Body of pancreas (tissue), 4 donors: Measurements from ENCODE around the gene C21orf91. TPM values are rescaled to one million over a fixed set of nuclear protein-coding genes. Genes with fewer than 3 reads are reported as not detected.

ENCODE experiments used
- ATAC-seq: fragments of 150-250 bp; one replicate; pipeline ENCODE4 v1.9.1; 2016
- DNase-seq, 4 donors: peaks; one replicate each; pipeline ENCODE4 v3.0.0-alpha.2; 2019
- H3K27ac ChIP-seq, 4 donors: fragments of 200-600 bp; sonication (generic); 1 replicate in 3 of 4; 2 replicates in 1 of 4; pipeline versions ENCODE4 v1.5.1 to v1.6.1; 2016 to 2019; ENCODE audit warnings: mild to moderate bottlenecking in 1 of 4, mixed read lengths in 1 of 4, moderate library complexity in 1 of 4
- H3K27me3 ChIP-seq, 2 donors: fragments of 200-600 bp; sonication (generic); one replicate each; pipeline ENCODE4 v1.6.0; 2016; ENCODE audit warnings: mild to moderate bottlenecking in 1 of 2
- H3K36me3 ChIP-seq, 2 donors: fragments of 200-600 bp; sonication (generic); replicated peaks in 1 of 2; 2 replicates each; pipeline ENCODE4 v1.5.1; 2016; ENCODE audit warnings: low read depth in 2 of 2; ENCODE audit not compliant: insufficient read depth in 1 of 2
- H3K4me1 ChIP-seq: fragments of 200-600 bp; sonication (generic); one replicate; pipeline ENCODE4 v1.6.0; 2016
- H3K4me3 ChIP-seq, 2 donors: fragments of 200-600 bp; sonication (generic); 1 replicate in 1 of 2; 2 replicates in 1 of 2; pipeline ENCODE4 v1.5.1; 2016 to 2019
- H3K9me3 ChIP-seq, 3 donors: fragments of 200-600 bp; sonication (generic); 1 replicate in 2 of 3; 2 replicates in 1 of 3; pipeline ENCODE4 v1.5.1; 2016
- CTCF ChIP-seq, 7 experiments: fragments of 450-650 bp in 4 of 7; fragments of 200-600 bp in 3 of 7; sonication (generic) in 3 of 7; IDR thresholded peaks; one replicate each; pipeline ENCODE4 v1.5.1; 2016 to 2019; ENCODE audit warnings: antibody characterized with exemption in 7 of 7
- POLR2A ChIP-seq, 3 donors: fragments of 450-650 bp; IDR thresholded peaks; one replicate each; pipeline ENCODE4 v1.6.1; 2016; ENCODE audit warnings: antibody characterized with exemption in 3 of 3, mild to moderate bottlenecking in 2 of 3
- WGBS, 2 donors: methylation state at CpG; one replicate each; pipeline ENCODE4 v1.1.5; 2017; 5-methylcytosine and 5-hydroxymethylcytosine counted together
- intact Hi-C: fragments of 100-400 bp; cut with DNase I; formaldehyde crosslinking; loops from one replicate; pipeline ENCODE4 v1.15.1; 2023
- total RNA-seq, 2 donors: library from RNA; depleted of rRNA; stranded (reverse); fragments of >200 nt; gene quantifications; one replicate each; pipeline ENCODE4 v1.1.0, GENCODE V29; 2016

C21orf91 gene
- total RNA-seq, 2 donors from 2014 or later, result 2.0 to 7.0 TPM

GRCh38 chr21:17753736-17754135 lies 65.4 kb downstream of the C21orf91 start:
- TF ChIP-seq CTCF (IDR thresholded peaks at IDR 0.05), result no peak
- no peak for TF ChIP-seq POLR2A (IDR thresholded peaks at IDR 0.05)
- Histone ChIP-seq H3K4me1 (no peaks in the 10 kb centered on the region), H3K36me3 (no peaks in the 10 kb centered on the region), H3K4me3 (no peak overlapping the region), H3K27me3 (no peaks in the 10 kb centered on the region), H3K27ac (no peak overlapping the region), H3K9me3 (no peaks in the 10 kb centered on the region)
- ATAC-seq, result no peak
- intact Hi-C loops, result no loop called here
- WGBS, 2 donors, result 11 to 38% methylated on average over 2 of the region's 2 CpGs
- no peak for DNase-seq

GRCh38 chr21:17752171-17752570 lies 67.0 kb downstream of the C21orf91 start:
- WGBS, 2 donors, result 65 to 66% methylated on average over 2 of the region's 2 CpGs
- no peaks in the 10 kb centered on the region for H3K36me3 ChIP-seq
- intact Hi-C loops, result no loop called here

GRCh38 chr21:17746920-17747319 lies 72.2 kb downstream of the C21orf91 start:
- H3K36me3 ChIP-seq, result no peaks in the 10 kb centered on the region
- no peaks in the 10 kb centered on the region for H3K9me3 ChIP-seq
- no peak for TF ChIP-seq CTCF (IDR thresholded peaks at IDR 0.05)
- H3K27ac ChIP-seq, result no peak overlapping the region
- H3K4me3 ChIP-seq, result no peak overlapping the region
- DNase-seq, result no peak
- ATAC-seq, result no peak
- H3K27me3 ChIP-seq, result no peaks in the 10 kb centered on the region
- intact Hi-C loops, result no loop called here
- H3K4me1 ChIP-seq, result no peaks in the 10 kb centered on the region
- WGBS, 2 donors, result 38 to 39% methylated on average over 2 of the region's 2 CpGs

More at GRCh38 chr21:17752171-17752570, 67.0 kb downstream of the C21orf91 start:
- H3K27me3 ChIP-seq, result no peaks in the 10 kb centered on the region
- ATAC-seq, result no peak
- DNase-seq, result no peak
- no peak overlapping the region for H3K4me3 ChIP-seq
- TF ChIP-seq POLR2A (IDR thresholded peaks at IDR 0.05), result no peak
- no peak for TF ChIP-seq CTCF (IDR thresholded peaks at IDR 0.05)
- no peaks in the 10 kb centered on the region for H3K9me3 ChIP-seq
- no peaks in the 10 kb centered on the region for H3K4me1 ChIP-seq
- H3K27ac ChIP-seq, result no peak overlapping the region

- no peaks in the 10 kb centered on the region for H3K9me3 ChIP-seq
- TF ChIP-seq POLR2A (IDR thresholded peaks at IDR 0.05), result no peak
- TF ChIP-seq CTCF (IDR thresholded peaks at IDR 0.05), result no peak
- intact Hi-C loops, result no loop called here
- DNase-seq (no peak), ATAC-seq (no peak)
- H3K36me3 ChIP-seq, result no peaks in the 10 kb centered on the region
- no peaks in the 10 kb centered on the region for H3K4me1 ChIP-seq
- H3K27me3 ChIP-seq, result no peaks in the 10 kb centered on the region
- WGBS, 2 donors, result 71 to 73% methylated on average over 6 of the region's 6 CpGs
- H3K4me3 ChIP-seq, result no peak overlapping the region
- H3K27ac ChIP-seq, result no peak overlapping the region
Observed at GRCh38 chr21:17745086-17745485, 74.1 kb downstream of the C21orf91 start.

- no peaks in the 10 kb centered on the region for H3K9me3 ChIP-seq
- no peak overlapping the region for H3K27ac ChIP-seq
- intact Hi-C loops, result no loop called here
- H3K36me3 ChIP-seq, result no peaks in the 10 kb centered on the region
- DNase-seq (no peak), ATAC-seq (no peak)
- H3K27me3 ChIP-seq, result no peaks in the 10 kb centered on the region
- no peak overlapping the region for H3K4me3 ChIP-seq
- TF ChIP-seq CTCF (IDR thresholded peaks at IDR 0.05) (no peak), POLR2A (IDR thresholded peaks at IDR 0.05) (no peak)
- no peaks in the 10 kb centered on the region for H3K4me1 ChIP-seq
- WGBS, 2 donors, result 76 to 88% methylated on average over 2 of the region's 2 CpGs
Observed at GRCh38 chr21:17742940-17743592, 76.1 kb downstream of the C21orf91 start.
